HepG2 (cell line): ENCODE measurements around the gene OST4. TPM values are rescaled to one million over a fixed set of nuclear protein-coding genes. Genes with fewer than 3 reads are reported as not detected.

Experiments
- ATF7-NPFF ChIP-seq: sonication (generic); formaldehyde crosslinking; IDR thresholded peaks from 2 replicates; pipeline ENCODE4 v1.8.1; 2023; ENCODE audit warnings: mild to moderate bottlenecking, low read depth, missing genetic modification reagents, moderate library complexity
- ATRX ChIP-seq: sonication (generic); formaldehyde crosslinking; IDR thresholded peaks from 2 replicates; pipeline ENCODE4 v1.4.0; 2020; ENCODE audit warnings: missing genetic modification reagents, borderline replicate concordance
- CCAR2 ChIP-seq: fragments of 200-400 bp; formaldehyde crosslinking; optimal IDR thresholded peaks from 2 replicates; pipeline ENCODE3; 2018; ENCODE audit warnings: low read depth, mild to moderate bottlenecking, low read length, moderate library complexity
- CENPT ChIP-seq: sonication (generic); formaldehyde crosslinking; IDR thresholded peaks from 2 replicates; pipeline ENCODE4 v1.8.0; 2022; ENCODE audit warnings: low read depth, mild to moderate bottlenecking, moderate library complexity, missing genetic modification reagents
- ERF ChIP-seq: IDR thresholded peaks from 2 replicates; pipeline ENCODE4 v1.6.1; 2018; ENCODE audit warnings: missing biosample characterization, missing genetic modification reagents
- FOXK1 ChIP-seq: sonication (generic); formaldehyde crosslinking; IDR thresholded peaks from 2 replicates; pipeline ENCODE4 v1.4.0; 2020; ENCODE audit warnings: low read depth, missing genetic modification reagents, borderline replicate concordance
- HHEX ChIP-seq: IDR thresholded peaks from 2 replicates; pipeline ENCODE4 v1.6.1; 2016; ENCODE audit warnings: control low read depth
- HOXA3 ChIP-seq: sonication (generic); formaldehyde crosslinking; IDR thresholded peaks from 2 replicates; pipeline ENCODE4 v1.5.0; 2020; ENCODE audit warnings: missing genetic modification reagents
- KDM5A ChIP-seq: fragments of 200-600 bp; sonication (generic); IDR thresholded peaks from 2 replicates; pipeline ENCODE4 v1.7.0; 2018; ENCODE audit warnings: antibody characterized with exemption, mild to moderate bottlenecking, low read length, borderline replicate concordance
- MTA1 ChIP-seq: sonication (generic); formaldehyde crosslinking; IDR thresholded peaks from 2 replicates; pipeline ENCODE4 v1.4.0; 2020; ENCODE audit warnings: missing genetic modification reagents, mild to moderate bottlenecking, borderline replicate concordance
- MTA3 ChIP-seq: sonication (generic); formaldehyde crosslinking; IDR thresholded peaks from 2 replicates; pipeline ENCODE4 v1.4.0; 2020; ENCODE audit warnings: missing genetic modification reagents
- NR1H2 ChIP-seq: sonication (generic); formaldehyde crosslinking; IDR thresholded peaks from 2 replicates; pipeline ENCODE4 v1.8.1; 2022; ENCODE audit warnings: low read depth, missing genetic modification reagents, borderline replicate concordance
- NR2F1 ChIP-seq, 2 experiments: fragments of 450-650 bp in 1 of 2; formaldehyde crosslinking in 1 of 2; IDR thresholded peaks; 2 replicates each; pipeline versions ENCODE4 v1.5.0 to v1.6.1; 2016 to 2020; ENCODE audit warnings: mild to moderate bottlenecking in 1 of 2, missing compliant biosample characterization in 1 of 2, missing genetic modification reagents in 1 of 2, moderate library complexity in 1 of 2
- PBX3 ChIP-seq: sonication (generic); formaldehyde crosslinking; IDR thresholded peaks from 2 replicates; pipeline ENCODE4 v1.8.1; 2023; ENCODE audit warnings: missing genetic modification reagents, inconsistent platforms, borderline replicate concordance
- SATB2 ChIP-seq: sonication (generic); formaldehyde crosslinking; IDR thresholded peaks from 2 replicates; pipeline ENCODE4 v1.5.0; 2020; ENCODE audit warnings: missing genetic modification reagents
- SRY ChIP-seq: sonication (generic); formaldehyde crosslinking; IDR thresholded peaks from 2 replicates; pipeline ENCODE4 v1.8.0; 2022; ENCODE audit warnings: mild to moderate bottlenecking, missing genetic modification reagents
- SSRP1 ChIP-seq: IDR thresholded peaks from 2 replicates; pipeline ENCODE4 v1.6.1; 2016; ENCODE audit warnings: control low read depth
- TMF1 ChIP-seq: sonication (generic); formaldehyde crosslinking; IDR thresholded peaks from 2 replicates; pipeline ENCODE4 v1.8.1; 2022; ENCODE audit warnings: low read depth, missing genetic modification reagents
- U2AF1 ChIP-seq: fragments of 200-400 bp; formaldehyde crosslinking; optimal IDR thresholded peaks from 2 replicates; pipeline ENCODE3; 2017; ENCODE audit warnings: mild to moderate bottlenecking, low read depth, low read length
- ZNF263 ChIP-seq: sonication (generic); formaldehyde crosslinking; IDR thresholded peaks from 2 replicates; pipeline ENCODE4 v1.4.0; 2020; ENCODE audit warnings: missing genetic modification reagents
- ZNF329 ChIP-seq: sonication (generic); formaldehyde crosslinking; IDR thresholded peaks from 2 replicates; pipeline ENCODE4 v1.9.0; 2021; ENCODE audit warnings: low read depth, mild to moderate bottlenecking, missing genetic modification reagents
- ZNF367 ChIP-seq: sonication (generic); formaldehyde crosslinking; IDR thresholded peaks from 2 replicates; pipeline ENCODE4 v1.4.0; 2020; ENCODE audit warnings: missing genetic modification reagents, borderline replicate concordance
- ZNF501 ChIP-seq: sonication (generic); formaldehyde crosslinking; IDR thresholded peaks from 2 replicates; pipeline ENCODE4 v1.5.1; 2020; ENCODE audit warnings: mild to moderate bottlenecking, moderate library complexity, missing genetic modification reagents
- ZNF562 ChIP-seq: sonication (generic); formaldehyde crosslinking; IDR thresholded peaks from 2 replicates; pipeline ENCODE4 v1.8.0; 2022; ENCODE audit warnings: missing genetic modification reagents, borderline replicate concordance
- ZNF570 ChIP-seq: sonication (generic); formaldehyde crosslinking; IDR thresholded peaks from 2 replicates; pipeline ENCODE4 v1.4.0; 2020; ENCODE audit warnings: mild to moderate bottlenecking, missing genetic modification reagents, borderline replicate concordance
- ZNF746 ChIP-seq: sonication (generic); formaldehyde crosslinking; IDR thresholded peaks from 2 replicates; pipeline ENCODE4 v1.8.0; 2022; ENCODE audit warnings: mild to moderate bottlenecking, missing genetic modification reagents
- ZNF883 ChIP-seq: sonication (generic); formaldehyde crosslinking; IDR thresholded peaks from 2 replicates; pipeline ENCODE4 v1.5.1; 2020; ENCODE audit warnings: mild to moderate bottlenecking, missing genetic modification reagents; ENCODE audit errors: not compliant biosample characterization
- ZSCAN25 ChIP-seq: sonication (generic); formaldehyde crosslinking; IDR thresholded peaks from 2 replicates; pipeline ENCODE4 v1.8.0; 2022; ENCODE audit warnings: mild to moderate bottlenecking, missing genetic modification reagents
- polyA plus RNA-seq, 8 experiments: library from polyadenylated mRNA; depleted of rRNA in 3 of 8; stranded (reverse) in 7 of 8; unstranded in 1 of 8; fragments of >200 nt; fragmentation: Illumina TruSeq in 4 of 8; extraction: Trizol in 4 of 8; gene quantifications; 2 replicates each; pipeline versions ENCODE4 v1.2.1 to v1.2.3, GENCODE V29; 2011 to 2016; ENCODE audit warnings: low read depth in 4 of 8, missing spikeins in 1 of 8, mixed read lengths in 1 of 8; ENCODE audit not compliant: insufficient read depth in 1 of 8
- total RNA-seq, 5 experiments: library from RNA; depleted of rRNA; stranded (reverse); fragments of >200 nt; fragmentation: Illumina TruSeq; extraction: Trizol; gene quantifications; 2 replicates each; pipeline ENCODE4 v1.2.3, GENCODE V29; 2016; ENCODE audit warnings: low read depth in 1 of 5
- TF ChIP-seq, protein P1 (sequence below): sonication (generic); formaldehyde crosslinking; IDR thresholded peaks from 2 replicates; pipeline ENCODE4 v1.4.0; 2020; ENCODE audit warnings: missing genetic modification reagents

Gene OST4
- total and polyA plus RNA-seq, 2 of the 13 experiments (the other 11 are each of a cell fraction or from before 2014, with no cell fraction given) = 498 to 584 TPM

DNA sequence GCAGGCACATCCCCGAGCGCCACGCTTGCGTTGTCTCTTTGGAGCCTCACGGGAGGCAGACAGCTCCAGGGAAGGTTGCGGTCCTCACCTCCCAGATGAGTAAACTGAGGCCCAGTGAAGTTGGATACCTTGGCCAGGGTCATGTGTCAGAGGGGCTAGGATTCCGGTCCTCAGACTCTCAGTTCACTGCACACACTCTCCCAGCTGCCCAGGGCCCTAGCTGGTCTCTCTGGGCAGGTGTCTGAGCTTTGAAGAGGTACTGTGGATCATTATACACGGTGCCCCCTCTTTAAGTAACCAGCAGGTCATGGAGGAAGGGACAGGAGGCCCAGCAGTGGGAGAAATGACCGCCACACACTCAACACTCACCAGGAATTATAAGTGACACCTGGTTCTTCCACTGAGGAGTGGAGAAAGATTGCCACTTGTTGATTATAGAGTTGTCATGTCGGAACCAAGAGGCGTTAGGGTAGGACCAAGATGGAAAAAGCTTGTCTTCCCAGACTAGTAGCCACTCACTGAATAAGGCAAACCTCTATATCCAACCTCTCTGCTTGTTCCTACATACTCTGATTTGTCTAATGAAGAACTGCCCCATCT lies 38.1 kb downstream of the OST4 start (continued):
- TF ChIP-seq TMF1 = no peak
- TF ChIP-seq HHEX (CRISPR knock-in tag) = no peak
- TF ChIP-seq SRY (CRISPR knock-in tag) = no peak
- TF ChIP-seq U2AF1 = no peak
- no peak for TF ChIP-seq MTA3 (CRISPR knock-in tag)
- no peak for TF ChIP-seq ATF7-NPFF
- TF ChIP-seq CCAR2 = no peak
- no peak; the same call in 1 of the 2 replicates for TF ChIP-seq KDM5A
- no peak for TF ChIP-seq NR2F1 (CRISPR knock-in tag; IDR thresholded peaks at IDR 0.05)
- TF ChIP-seq, protein P1, sequence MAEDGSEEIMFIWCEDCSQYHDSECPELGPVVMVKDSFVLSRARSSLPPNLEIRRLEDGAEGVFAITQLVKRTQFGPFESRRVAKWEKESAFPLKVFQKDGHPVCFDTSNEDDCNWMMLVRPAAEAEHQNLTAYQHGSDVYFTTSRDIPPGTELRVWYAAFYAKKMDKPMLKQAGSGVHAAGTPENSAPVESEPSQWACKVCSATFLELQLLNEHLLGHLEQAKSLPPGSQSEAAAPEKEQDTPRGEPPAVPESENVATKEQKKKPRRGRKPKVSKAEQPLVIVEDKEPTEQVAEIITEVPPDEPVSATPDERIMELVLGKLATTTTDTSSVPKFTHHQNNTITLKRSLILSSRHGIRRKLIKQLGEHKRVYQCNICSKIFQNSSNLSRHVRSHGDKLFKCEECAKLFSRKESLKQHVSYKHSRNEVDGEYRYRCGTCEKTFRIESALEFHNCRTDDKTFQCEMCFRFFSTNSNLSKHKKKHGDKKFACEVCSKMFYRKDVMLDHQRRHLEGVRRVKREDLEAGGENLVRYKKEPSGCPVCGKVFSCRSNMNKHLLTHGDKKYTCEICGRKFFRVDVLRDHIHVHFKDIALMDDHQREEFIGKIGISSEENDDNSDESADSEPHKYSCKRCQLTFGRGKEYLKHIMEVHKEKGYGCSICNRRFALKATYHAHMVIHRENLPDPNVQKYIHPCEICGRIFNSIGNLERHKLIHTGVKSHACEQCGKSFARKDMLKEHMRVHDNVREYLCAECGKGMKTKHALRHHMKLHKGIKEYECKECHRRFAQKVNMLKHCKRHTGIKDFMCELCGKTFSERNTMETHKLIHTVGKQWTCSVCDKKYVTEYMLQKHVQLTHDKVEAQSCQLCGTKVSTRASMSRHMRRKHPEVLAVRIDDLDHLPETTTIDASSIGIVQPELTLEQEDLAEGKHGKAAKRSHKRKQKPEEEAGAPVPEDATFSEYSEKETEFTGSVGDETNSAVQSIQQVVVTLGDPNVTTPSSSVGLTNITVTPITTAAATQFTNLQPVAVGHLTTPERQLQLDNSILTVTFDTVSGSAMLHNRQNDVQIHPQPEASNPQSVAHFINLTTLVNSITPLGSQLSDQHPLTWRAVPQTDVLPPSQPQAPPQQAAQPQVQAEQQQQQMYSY (CRISPR knock-in tag) = no peak
- no peak for TF ChIP-seq ZSCAN25 (CRISPR knock-in tag)
- no peak for TF ChIP-seq ATRX (CRISPR knock-in tag)
- TF ChIP-seq ZNF883 = peak; percentile 47
- TF ChIP-seq CENPT (CRISPR knock-in tag) = no peak
- no peak for TF ChIP-seq SATB2 (CRISPR knock-in tag)
- TF ChIP-seq ZNF570 (CRISPR knock-in tag) = no peak
- peak; percentile 6; the same call in 1 of the 2 replicates for TF ChIP-seq ZNF501 (CRISPR knock-in tag)
- TF ChIP-seq PBX3 = no peak
- no peak for TF ChIP-seq SSRP1 (CRISPR knock-in tag)
- no peak for TF ChIP-seq ZNF562 (CRISPR knock-in tag)
- no peak for TF ChIP-seq HOXA3 (CRISPR knock-in tag)
- no peak for TF ChIP-seq ZNF367 (CRISPR knock-in tag)
- TF ChIP-seq ERF (CRISPR knock-in tag) = no peak
- TF ChIP-seq ZNF263 (CRISPR knock-in tag) = no peak
- TF ChIP-seq FOXK1 = no peak
- TF ChIP-seq ZNF329 (CRISPR knock-in tag) = peak; percentile 54; the same call in 1 of the 2 replicates
- 0 out of 2 replicates have a peak, but pooled peaks have one; percentile 36 for TF ChIP-seq MTA1 (CRISPR knock-in tag)
- no peak for TF ChIP-seq ZNF746 (CRISPR knock-in tag)
- 0 out of 2 replicates have a peak, but pooled peaks have one; percentile 23 for TF ChIP-seq NR1H2
